HL-60/S4 treated with phorbol 12-myristate 13-acetate at 8.2 ng/mL for 4 days and 3 days (cell line): ENCODE data around the gene PTPRN2.

Source experiments
- in situ Hi-C: fragments of 300-500 bp; cut with MboI; formaldehyde crosslinking; loops from 2 replicates; pipeline ENCODE4 v1.15.0; 2022; ENCODE audit warnings: low sequenced_read_pairs

Gene PTPRN2

DNA sequence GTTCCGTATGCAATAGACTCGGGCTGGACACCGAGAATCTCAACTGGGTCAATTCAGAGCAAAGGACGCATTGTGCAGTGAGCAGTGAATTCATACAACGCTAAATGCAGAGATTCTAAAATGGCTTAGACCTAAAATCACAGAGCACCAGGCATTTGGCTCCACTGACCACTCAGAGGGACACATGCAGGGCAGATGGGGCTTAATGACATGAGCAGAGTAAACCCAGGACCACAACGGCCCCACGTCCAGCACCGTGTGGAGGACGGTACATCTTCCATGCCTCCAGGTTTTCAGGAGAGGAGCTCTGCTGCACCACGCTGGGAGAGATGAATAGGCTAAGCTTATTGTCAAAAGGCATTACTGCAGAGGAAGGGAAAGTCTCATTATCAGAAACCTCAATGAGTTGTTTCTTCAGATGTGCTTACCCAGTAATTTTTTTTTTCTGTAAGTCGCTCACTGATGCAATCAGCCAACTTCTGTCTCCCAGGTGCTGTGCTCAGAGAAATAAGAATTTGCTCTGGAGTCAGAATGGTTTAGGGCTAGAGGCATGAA, 555.0 kb downstream of the PTPRN2 start:
- in situ Hi-C loops: no loop called here

DNA sequence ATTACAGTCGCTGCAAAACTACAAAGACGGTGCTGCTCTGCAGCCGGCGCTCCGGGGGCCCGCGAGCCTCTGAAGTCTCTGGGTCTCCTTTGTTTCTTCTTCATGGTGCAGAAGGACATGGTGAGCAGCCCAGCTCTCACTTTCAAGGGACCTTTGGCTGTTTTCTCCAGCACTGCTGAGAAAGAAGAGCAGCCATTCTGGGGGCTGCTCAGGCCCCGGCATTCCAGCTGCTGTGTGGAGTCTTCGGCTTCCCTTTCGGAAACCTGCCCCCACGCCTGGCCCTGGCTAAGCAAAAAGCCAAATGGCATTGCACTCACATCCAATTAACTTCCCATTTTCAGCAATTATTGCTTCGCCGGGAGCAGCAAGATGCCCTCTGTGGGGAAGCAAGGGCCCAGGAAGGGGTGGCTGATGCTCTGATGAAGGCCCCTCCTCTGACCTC, 555.7 kb downstream of the PTPRN2 start:
- in situ Hi-C loops: no loop called here

DNA sequence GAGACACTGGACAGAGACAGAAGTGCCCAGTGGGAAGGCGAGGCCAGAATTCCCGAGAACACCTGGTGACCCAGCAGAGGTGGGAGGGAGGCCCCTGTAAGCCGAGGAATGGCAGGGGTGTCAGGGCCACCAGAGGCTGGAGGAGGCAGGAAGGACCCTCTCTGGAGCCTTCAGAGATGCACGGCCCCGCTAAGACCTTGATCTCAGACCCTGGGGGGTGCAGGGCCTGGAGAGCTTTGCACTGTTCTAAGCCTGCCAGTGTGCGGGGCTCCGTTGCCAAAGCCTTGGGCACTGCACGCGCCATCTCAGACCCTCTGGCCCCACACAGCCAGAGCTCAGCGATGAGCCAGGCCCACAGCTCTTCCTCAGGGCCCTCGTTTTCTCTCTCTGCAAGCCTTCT, 557.1 kb downstream of the PTPRN2 start:
- in situ Hi-C loops: no loop called here

DNA sequence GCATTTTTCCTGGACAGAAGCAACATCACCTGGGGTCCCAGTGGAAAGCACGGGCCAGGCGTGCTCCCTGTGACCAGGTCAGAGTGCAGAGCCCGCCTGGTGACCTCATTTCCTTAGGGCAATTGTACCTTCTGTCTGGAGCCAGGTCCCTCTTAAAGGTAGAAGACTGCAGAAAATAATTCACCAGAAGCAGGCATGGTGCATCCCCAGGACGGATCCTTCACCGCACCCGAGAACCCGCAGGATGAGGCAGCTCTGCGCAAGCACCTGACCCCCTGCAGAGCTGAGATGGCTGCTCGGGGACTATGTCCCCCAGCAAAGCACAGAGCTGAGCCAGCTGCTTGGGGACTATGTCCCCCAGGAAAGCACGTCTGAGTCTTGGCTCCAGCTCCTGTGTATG, 557.6 kb downstream of the PTPRN2 start:
- in situ Hi-C loops: no loop called here

DNA sequence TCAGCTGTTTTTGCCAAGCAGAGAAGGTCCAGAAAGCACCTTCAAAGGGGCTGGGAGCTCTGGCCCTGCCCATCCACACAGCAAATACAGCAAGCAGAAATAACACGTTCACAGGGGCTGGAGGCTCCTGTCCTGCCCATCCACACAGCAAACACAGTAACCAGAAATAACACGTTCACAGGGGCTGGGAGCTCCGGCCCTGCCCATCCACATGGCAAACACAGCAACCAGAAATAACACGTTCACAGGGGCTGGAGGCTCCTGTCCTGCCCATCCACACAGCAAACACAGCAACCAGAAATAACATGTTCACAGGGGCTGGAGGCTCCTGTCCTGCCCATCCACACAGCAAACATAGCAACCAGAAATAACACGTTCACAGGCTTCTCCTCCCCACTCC, 558.1 kb downstream of the PTPRN2 start:
- in situ Hi-C loops: no loop called here

DNA sequence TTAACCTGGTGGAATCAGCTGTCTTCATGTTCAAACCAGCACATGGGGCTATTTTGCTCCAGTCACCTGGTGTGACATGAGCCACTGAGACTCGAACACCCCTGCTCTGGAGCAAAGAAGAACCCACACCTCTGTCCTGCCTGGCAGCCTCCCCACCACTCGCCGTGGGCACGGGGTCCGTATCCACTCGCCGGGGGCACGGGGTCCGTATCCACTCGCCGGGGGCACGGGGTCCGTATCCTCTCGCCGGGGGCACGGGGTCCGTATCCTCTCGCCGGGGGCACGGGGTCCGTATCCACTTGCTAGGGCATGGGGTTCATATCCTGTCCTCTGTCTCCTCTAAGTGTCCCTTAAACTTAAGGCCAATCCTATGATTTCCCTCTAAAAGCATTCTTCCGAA, 558.7 kb downstream of the PTPRN2 start:
- in situ Hi-C loops: no loop called here

DNA sequence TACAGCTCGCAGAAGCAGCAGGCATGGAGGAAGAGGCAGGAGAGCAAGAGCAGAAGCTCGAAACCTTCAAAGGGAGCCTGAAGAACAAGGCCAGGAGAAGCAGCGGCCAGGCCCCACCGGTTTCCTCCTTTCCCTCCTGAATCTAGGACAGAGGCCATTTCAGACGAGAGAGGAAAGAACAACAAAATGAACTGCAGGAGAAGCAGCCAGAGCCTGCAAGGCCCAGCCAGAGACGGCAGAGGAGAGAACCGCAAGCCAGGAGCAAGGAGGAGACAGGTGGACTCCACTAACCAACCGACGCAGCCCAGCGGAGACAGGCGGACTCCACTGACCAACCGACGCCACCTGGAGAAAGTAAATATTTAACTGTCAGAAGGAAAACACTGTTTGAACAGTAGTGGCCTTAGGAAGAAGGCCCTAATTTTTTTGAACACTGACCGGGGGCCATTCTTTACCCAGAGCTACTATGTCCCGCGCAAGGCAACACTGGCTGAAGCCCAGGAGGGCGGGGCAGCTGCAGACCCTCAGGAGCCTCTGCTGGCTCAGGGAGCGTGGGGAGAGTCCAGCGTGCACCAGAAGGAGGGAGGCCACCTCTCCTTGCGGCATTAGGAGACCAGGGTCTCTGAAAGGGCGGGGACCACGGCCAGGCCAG, 559.2 kb downstream of the PTPRN2 start:
- in situ Hi-C loops: no loop called here

DNA sequence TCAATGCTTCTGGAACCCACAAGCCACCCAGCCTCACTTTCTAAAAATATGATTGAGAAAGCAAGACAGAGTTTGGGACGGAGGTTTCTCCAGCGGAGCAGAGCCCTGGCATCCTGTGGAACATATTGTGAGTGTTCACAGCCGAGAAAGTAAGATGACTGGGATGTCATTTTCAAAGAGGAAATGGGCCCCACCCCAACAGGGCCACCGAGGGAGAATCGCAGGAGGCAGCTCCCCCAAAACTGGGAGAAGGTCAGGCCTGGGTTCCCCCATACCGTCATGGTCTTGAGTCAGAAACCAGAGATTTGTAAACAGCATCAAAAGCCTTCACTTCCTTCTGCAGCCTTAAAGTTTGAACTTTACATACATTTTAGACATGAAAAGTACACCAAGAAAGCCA, 560.0 kb downstream of the PTPRN2 start:
- in situ Hi-C loops: no loop called here

DNA sequence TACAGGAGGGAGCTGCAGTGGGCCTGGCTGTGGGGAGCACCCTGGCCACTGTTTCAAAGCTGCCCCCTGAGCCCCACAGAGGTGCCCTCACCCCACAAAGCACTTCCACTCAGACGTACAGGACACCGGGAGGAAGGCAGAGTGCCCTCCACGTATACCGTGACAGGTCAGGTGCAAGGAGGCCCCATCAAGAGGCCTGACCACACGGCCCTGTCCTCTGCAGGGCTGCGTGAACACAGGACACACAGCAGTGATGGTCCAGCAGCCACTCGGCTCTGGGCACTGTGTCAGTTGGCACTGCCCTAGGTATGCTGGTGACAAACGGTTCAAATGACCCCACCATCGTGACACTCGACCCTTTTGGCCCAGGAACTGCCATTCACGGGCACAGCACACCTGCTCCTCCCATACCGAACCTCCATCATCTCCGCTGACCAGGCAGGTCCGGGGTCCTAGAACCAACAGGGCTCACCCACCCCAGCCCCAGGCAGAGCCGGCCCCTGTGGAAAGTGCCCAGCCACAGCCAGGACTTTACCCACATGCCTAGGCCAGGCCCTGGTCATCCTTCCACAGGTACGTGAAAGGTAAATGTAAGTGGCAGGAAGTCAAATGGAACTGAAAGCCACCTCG, 560.9 kb downstream of the PTPRN2 start:
- in situ Hi-C loops: no loop called here

DNA sequence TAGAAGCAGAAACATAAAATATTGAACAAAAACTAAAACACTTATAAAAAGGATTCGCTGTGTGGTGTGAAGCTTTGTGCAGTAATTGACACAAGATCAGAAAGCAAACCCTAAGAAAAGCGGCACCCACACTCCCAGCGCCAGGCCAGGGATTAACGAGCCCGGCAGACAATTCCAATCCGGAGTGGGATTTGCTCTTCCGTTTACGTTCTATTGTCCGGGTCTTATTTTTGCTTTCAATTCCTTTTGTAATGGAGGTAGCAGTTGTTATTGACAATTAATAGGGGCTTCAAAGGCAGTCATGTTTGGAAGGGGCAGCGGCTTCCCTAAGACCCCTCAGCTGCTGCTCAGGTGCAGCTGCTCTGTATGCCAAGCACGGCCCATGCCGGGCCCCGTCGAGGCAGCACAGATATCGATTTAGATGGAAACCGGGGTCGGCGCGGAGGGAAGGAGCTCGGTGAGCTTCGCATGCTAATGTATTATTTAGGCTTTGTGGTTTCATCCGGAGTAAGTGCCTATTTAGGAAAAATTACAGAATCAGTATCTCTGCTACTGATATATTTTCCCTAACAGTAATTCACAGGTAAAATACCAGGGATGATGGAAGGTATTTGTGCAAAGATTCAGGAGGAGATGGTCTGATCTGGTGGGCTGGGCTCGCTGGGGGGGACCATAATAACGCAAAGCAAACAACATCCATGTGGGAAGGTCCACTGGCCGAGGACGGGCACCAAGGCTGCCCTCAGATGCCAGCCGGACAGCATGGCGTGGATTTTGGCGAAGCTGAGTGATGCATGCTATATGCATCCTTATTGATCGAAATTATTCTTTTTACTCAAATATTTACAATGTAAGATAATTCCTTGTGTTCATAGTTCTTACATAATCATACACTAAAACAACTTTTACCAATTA, 561.7 kb downstream of the PTPRN2 start:
- in situ Hi-C loops: no loop called here

DNA sequence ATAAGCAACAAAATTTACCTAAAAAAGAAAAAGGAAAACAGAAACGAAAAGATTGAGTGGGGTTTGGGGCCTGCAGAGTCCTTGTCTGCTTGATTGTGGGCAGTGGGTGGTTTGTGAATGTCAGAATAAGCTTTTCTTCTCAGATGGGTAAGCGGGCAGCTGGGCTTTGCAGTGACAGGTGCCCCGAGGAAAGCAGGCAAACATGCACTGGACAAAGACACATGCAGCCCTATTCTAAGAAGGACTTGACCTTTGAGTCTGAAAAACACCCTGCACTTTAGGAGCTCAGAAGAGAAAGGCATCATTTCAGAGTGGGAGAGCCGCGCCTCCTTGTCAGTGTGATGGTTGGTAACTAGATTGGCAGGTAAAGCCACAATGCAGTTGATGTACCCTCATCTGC, 562.7 kb downstream of the PTPRN2 start:
- in situ Hi-C loops: no loop called here

DNA sequence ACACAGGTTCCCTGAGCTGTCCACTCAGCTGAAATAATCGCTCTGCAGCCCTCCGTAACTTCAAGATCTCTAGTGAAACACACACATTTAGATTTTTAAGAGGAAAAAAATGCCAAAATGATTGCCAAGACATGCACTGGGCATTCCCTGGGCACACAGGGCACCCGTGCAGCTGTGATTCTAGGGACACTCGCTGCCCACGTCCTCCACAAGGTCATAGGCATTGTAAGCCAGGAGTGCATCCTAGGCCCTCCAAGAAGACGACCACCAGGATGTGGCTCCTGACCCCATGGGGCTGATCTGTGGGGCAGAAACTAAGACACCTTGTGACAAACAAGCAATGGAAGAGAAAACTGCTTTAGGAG, 563.3 kb downstream of the PTPRN2 start:
- in situ Hi-C loops: no loop called here

DNA sequence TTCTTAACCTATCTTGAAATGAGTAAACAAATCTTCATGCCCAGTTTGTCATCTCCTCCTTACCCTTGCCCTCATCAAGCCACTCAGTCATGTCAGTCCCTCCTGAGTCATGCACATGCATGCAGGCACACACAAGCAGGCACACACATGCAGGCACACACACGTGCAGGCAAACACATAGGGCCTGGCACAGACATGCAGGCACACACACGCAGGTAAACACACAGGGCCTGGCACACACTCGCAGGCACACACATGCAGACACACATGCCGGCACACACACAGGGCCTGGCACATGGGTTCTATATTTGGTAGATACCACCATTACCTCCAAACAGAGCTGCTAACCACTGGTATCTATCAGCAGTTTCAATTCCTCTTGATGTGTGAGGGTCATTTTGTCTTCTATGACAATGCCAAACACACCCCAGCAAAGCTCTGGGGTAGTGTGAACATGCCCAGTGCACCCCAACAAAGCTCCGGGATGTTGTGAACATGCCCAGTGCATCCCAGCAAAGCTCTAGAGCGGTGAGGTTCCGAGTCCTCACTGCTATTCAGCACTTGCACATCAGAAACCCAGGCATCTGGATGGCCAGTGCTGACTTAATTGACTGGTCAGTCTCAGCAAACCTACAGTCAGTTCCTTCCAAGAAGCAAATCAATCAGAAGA, 563.8 kb downstream of the PTPRN2 start:
- in situ Hi-C loops: no loop called here

DNA sequence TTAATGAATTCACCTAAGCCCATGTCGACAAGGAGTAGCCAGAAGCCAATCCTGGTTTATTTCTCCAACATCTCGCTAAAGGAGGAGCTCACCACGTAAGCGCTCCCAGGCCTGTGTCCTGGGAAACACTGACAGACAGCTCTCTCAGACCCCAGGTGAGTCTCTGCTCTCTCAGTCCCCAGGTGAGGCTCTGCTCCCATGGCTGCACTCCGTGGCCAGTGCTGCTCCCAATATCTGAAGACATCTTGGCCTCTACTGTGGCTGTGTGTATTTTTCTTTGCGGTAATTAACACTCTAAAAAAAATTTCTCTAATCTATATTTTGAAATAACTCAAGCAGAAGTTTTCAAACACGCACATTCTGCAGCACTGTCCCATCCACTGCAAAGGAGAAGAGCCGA, 564.5 kb downstream of the PTPRN2 start:
- in situ Hi-C loops: no loop called here

DNA sequence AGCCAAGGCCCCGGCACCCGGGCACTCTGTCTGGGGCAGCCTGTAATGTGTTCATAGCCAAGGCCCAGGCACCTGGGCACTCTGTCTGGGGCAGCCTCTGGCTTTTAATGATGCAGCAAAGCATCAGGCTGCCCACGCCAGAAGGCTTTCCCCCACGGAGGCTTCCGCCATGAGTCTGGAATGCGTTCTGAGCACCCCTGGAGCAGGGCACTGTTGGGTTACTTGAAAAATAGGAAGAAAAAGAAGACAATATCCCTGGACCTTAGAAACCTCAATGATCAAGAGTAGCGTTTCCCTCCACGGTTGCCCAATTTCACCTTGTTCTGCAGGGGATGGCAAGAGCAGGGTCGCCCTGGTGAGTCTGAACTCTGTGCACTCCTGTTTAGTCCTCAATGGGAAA, 565.0 kb downstream of the PTPRN2 start:
- in situ Hi-C loops: no loop called here

DNA sequence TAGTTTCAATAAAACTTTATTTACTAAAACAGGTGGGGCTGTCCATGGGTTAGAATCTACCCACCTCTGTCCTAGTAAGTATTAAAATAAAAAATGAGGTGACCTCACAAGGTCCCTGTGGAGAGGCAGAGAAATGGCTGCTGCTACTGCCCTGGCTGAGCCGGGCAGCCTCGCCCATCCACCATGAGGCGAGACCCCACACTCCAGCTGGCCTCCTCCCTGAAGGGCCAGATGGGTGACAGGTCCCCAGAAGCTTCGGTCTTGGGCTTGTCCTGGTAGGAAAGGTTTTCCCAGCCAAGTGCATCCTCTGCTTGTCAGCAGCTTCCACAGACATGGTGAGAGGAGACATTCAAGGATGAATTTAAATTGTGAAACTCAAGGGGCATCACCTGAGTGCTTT, 565.8 kb downstream of the PTPRN2 start:
- in situ Hi-C loops: no loop called here

DNA sequence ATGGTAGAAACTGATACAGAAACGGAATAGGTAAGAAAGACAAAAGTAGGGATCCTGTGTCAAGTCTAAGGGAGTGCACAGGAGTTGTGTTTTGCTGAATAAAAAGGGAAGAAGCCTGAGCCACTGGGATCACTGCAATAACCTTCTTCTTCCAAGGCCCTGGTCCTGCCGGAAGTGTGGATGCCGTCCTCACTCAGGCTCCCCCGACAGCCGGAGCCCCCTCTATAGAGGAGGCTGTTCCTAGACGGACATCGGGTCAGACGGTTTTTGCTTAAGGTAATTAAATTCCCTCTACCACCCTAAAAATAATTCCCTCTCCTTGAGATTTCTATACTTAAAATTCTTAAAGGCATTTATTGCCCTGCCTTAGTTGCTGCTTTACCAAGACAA, 566.9 kb downstream of the PTPRN2 start:
- in situ Hi-C loops: no loop called here

DNA sequence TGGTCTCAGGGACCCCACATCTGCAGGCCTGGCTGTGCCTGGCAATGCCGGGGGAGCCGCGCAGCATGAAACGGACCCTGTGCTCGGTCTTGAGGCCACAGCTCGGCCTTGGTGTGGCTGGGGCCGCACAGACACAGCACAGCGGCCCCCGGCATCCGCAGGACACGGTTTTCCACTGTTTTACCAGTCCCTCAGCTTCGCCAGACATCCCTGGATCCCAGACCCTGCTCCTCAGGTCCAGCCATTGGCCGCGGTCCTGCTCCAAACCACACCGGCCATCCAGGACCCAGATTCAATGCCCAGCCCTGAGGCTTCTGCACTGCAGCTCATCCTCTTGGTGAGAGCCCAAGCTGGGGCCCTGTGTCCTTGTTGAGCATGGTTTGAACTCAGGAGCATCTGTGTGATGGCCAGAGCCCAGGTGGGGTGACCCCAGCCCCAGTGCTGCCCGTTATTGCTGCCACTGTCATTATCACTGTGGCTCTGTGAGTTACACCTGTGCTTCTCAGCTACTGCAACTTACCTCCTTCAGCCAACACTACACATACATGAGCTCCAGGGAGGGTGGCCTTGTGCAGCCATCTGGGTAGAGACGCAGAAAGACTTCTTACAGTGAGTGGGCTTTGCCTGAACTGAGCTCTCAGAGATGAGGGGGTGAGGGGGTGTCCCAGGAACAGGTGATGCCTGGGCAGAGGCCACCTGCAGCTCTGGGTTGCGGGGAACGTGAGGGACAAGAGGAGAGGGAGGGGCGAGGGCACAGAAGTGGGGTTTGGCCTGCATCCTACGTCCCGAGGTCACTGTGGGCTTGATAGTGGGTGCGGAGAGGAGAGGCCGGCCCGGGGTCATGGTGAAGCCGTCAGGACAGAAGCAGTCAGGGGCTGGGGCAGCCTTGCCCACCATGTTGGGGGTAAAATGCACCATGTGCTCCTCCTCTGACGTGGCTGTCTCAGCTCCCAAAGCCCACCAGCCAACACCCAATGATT, 567.6 kb downstream of the PTPRN2 start:
- in situ Hi-C loops: no loop called here

DNA sequence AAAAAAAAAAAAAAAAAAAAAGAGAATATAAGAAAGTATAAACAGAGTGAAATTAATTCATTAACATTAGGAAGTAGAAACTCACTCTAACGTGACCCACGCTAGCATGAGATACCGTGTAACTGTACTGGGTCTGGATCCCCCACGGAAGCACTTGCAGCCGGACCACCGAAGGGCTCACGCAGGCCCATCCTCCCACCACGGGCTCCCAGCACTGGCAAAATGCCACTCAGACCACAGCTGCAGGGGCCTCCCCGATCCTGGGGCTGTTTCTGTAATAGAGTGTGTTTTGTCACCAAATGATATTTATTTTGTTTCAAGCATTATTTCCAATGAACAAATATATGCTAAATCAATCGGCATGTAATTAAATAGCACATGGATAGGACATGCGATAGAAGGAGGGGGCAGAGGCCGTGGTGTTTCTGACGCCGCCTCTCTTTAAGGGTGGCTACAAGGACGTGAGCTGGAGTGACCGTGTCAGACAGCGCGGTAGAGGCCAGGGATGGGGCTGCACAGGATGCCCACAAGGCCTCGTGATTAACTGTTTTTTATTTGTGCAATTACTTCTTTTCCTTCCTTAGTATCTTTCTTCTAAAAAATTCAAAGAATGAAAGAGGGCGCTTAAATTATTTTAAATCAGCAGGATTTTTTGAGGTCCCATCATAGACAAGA, 568.5 kb downstream of the PTPRN2 start:
- in situ Hi-C loops: no loop called here
